Neuronal stem cell (in vitro differentiated cells): ENCODE results near the gene ARHGEF12.

Experiments
- DNase-seq: peaks from one replicate; pipeline ENCODE4 v3.0.0-alpha.2; 2013; ENCODE audit warnings: low spot score
- H2AFZ ChIP-seq: one replicate; pipeline ENCODE4 v1.6.1; 2013; ENCODE audit warnings: mild to moderate bottlenecking, low read length, inconsistent platforms
- H2AK5ac ChIP-seq: 2 replicates; pipeline ENCODE4 v1.6.1; 2013; ENCODE audit warnings: low read depth, mild to moderate bottlenecking, inconsistent platforms, low read length, moderate library complexity, mixed read lengths
- H2BK120ac ChIP-seq: 2 replicates; pipeline ENCODE4 v1.6.1; 2013; ENCODE audit warnings: low read depth, mild to moderate bottlenecking, inconsistent platforms, low read length, moderate library complexity, mixed read lengths
- H2BK12ac ChIP-seq: one replicate; pipeline ENCODE4 v1.6.1; 2013; ENCODE audit warnings: low read length, inconsistent platforms
- H2BK15ac ChIP-seq: 2 replicates; pipeline ENCODE4 v1.6.1; 2013; ENCODE audit warnings: mild to moderate bottlenecking, low read length, inconsistent platforms, mixed read lengths
- H2BK5ac ChIP-seq: one replicate; pipeline ENCODE4 v1.6.1; 2013; ENCODE audit warnings: inconsistent platforms, mild to moderate bottlenecking, low read length, moderate library complexity
- H3K14ac ChIP-seq: one replicate; pipeline ENCODE4 v1.6.1; 2013; ENCODE audit warnings: low read length, inconsistent platforms
- H3K18ac ChIP-seq: 2 replicates; pipeline ENCODE4 v1.6.1; 2013; ENCODE audit warnings: low read length, inconsistent platforms
- H3K23ac ChIP-seq: 2 replicates; pipeline ENCODE4 v1.6.1; 2013; ENCODE audit warnings: low read depth, mild to moderate bottlenecking, mixed read lengths, low read length, inconsistent platforms; ENCODE audit not compliant: poor library complexity
- H3K27ac ChIP-seq: replicated peaks from 3 replicates; pipeline ENCODE4 v1.5.1; 2013; ENCODE audit warnings: low read length, inconsistent platforms
- H3K27me3 ChIP-seq, 3 experiments: 2 replicates each; pipeline ENCODE4 v1.6.1; 2013; ENCODE audit warnings: low read length in 3 of 3, mild to moderate bottlenecking in 2 of 3, inconsistent platforms in 1 of 3, low read depth in 1 of 3, mixed read lengths in 1 of 3, moderate library complexity in 1 of 3; ENCODE audit not compliant: control insufficient read depth in 3 of 3, insufficient read depth in 3 of 3
- H3K36me3 ChIP-seq, 2 donors: replicated peaks in 1 of 2; 2 replicates each; pipeline ENCODE4 v1.6.1; 2013; ENCODE audit warnings: low read length in 2 of 2; ENCODE audit not compliant: control insufficient read depth in 2 of 2, insufficient read depth in 2 of 2
- H3K4ac ChIP-seq: 2 replicates; pipeline ENCODE4 v1.6.1; 2013; ENCODE audit warnings: inconsistent platforms, mild to moderate bottlenecking, low read length, moderate library complexity
- H3K4me1 ChIP-seq, 2 donors: 1 replicate in 1 of 2; 2 replicates in 1 of 2; pipeline ENCODE4 v1.6.1; 2013; ENCODE audit warnings: low read length in 2 of 2, low read depth in 1 of 2; ENCODE audit not compliant: control insufficient read depth in 2 of 2, insufficient read depth in 1 of 2
- H3K4me2 ChIP-seq: one replicate; pipeline ENCODE4 v1.6.1; 2013; ENCODE audit warnings: mild to moderate bottlenecking, low read length, inconsistent platforms; ENCODE audit not compliant: insufficient read depth, poor library complexity, severe bottlenecking
- H3K4me3 ChIP-seq, 2 donors: 2 replicates each; pipeline ENCODE4 v1.5.1; 2013; ENCODE audit warnings: low read length in 2 of 2, mild to moderate bottlenecking in 2 of 2, inconsistent platforms in 1 of 2, moderate library complexity in 1 of 2
- H3K79me1 ChIP-seq: one replicate; pipeline ENCODE4 v1.6.1; 2013; ENCODE audit warnings: low read depth, mild to moderate bottlenecking, inconsistent platforms, low read length, moderate library complexity
- H3K9ac ChIP-seq: one replicate; pipeline ENCODE4 v1.6.1; 2013; ENCODE audit warnings: mild to moderate bottlenecking, low read depth, low read length, inconsistent platforms; ENCODE audit not compliant: poor library complexity
- H3K9me3 ChIP-seq, 2 donors: replicated peaks in 1 of 2; 2 replicates each; pipeline versions ENCODE3 to v1.6.1; 2013; ENCODE audit warnings: low read length in 2 of 2, mild to moderate bottlenecking in 2 of 2, inconsistent platforms in 1 of 2, low read depth in 1 of 2, mixed read lengths in 1 of 2, moderate library complexity in 1 of 2; ENCODE audit not compliant: control insufficient read depth in 2 of 2, insufficient read depth in 1 of 2
- H4K8ac ChIP-seq: one replicate; pipeline ENCODE4 v1.6.1; 2013; ENCODE audit warnings: low read depth, mild to moderate bottlenecking, inconsistent platforms, low read length, moderate library complexity
- H4K91ac ChIP-seq: one replicate; pipeline ENCODE4 v1.6.1; 2013; ENCODE audit warnings: low read length, low read depth, mild to moderate bottlenecking, inconsistent platforms; ENCODE audit not compliant: poor library complexity
- WGBS, 2 donors: extraction: QIAGEN DNeasy Blood & Tissue Kit; methylation state at CpG; one replicate each; pipeline ENCODE4 v1.1.7; 2013; ENCODE audit warnings: missing lambda C conversion rate in 2 of 2, mixed read lengths in 1 of 2; ENCODE audit not compliant: insufficient read length in 2 of 2, insufficient replicate concordance in 1 of 2; ENCODE audit errors: extremely low coverage in 2 of 2; 5-methylcytosine and 5-hydroxymethylcytosine counted together

The ARHGEF12 gene

GRCh38 chr11:120389693-120390584 lies 53.7 kb downstream of the ARHGEF12 start:
- Histone ChIP-seq H3K27ac (no peak overlapping the region), H3K79me1 (no peaks in the 10 kb centered on the region), H3K18ac (no peak overlapping the region), H3K27me3 (no peaks in the 10 kb centered on the region), H2AFZ (no peak overlapping the region), H2AK5ac (no peak overlapping the region), H3K14ac (no peak overlapping the region), H2BK15ac (no peak overlapping the region), H3K23ac (no peak overlapping the region), H4K8ac (no peak overlapping the region), H2BK5ac (no peak overlapping the region), H3K4me1 (peaks cover 4 to 9% of the 10 kb centered on the region in 2 donors), H3K36me3 (no peaks in the 10 kb centered on the region), H3K9ac (no peak overlapping the region), H2BK12ac (no peak overlapping the region), H2BK120ac (no peak overlapping the region), H3K4ac (no peak overlapping the region), H4K91ac (no peak overlapping the region), H3K4me3 (no peak overlapping the region), H3K4me2 (no peak overlapping the region), H3K9me3 (no peaks in the 10 kb centered on the region)
- WGBS, 2 donors, result no CpG with 5 or more reads among the region's 5 CpGs
- no peak for DNase-seq

DNA sequence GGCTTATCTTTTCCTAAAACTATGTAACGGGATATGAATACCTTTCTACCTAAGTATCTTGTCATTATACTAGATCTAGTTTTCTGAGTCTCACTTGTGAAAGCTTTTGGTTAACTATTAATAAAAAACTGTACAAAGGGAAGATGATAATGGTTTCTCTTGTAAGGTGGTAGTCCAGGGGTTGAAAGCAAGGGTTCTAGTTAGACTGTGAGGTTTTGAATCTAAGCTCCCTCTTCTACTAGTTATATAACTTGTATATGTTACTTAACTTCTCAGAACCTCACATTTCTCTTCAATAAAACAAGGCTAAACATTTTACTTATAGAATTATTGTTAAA lies 54.3 kb downstream of the ARHGEF12 start:
- Histone ChIP-seq H2AK5ac (no peak overlapping the region), H3K4me2 (no peak overlapping the region), H2BK5ac (no peak overlapping the region), H3K9me3 (peaks cover 0 to 5% of the 10 kb centered on the region in 2 donors), H3K27me3 (no peaks in the 10 kb centered on the region), H2AFZ (no peak overlapping the region), H4K91ac (no peak overlapping the region), H4K8ac (no peak overlapping the region), H2BK120ac (no peak overlapping the region), H3K79me1 (no peaks in the 10 kb centered on the region), H3K4me1 (peaks cover 1 to 6% of the 10 kb centered on the region in 2 donors), H3K4me3 (no peak overlapping the region), H3K14ac (no peak overlapping the region), H3K23ac (no peak overlapping the region), H3K4ac (no peak overlapping the region), H2BK12ac (no peak overlapping the region), H3K9ac (no peak overlapping the region), H2BK15ac (no peak overlapping the region), H3K18ac (no peak overlapping the region), H3K36me3 (no peaks in the 10 kb centered on the region), H3K27ac (no peak overlapping the region)
- WGBS, 2 donors, result no CpG with 5 or more reads among the region's 1 CpG
- DNase-seq, result no peak

DNA sequence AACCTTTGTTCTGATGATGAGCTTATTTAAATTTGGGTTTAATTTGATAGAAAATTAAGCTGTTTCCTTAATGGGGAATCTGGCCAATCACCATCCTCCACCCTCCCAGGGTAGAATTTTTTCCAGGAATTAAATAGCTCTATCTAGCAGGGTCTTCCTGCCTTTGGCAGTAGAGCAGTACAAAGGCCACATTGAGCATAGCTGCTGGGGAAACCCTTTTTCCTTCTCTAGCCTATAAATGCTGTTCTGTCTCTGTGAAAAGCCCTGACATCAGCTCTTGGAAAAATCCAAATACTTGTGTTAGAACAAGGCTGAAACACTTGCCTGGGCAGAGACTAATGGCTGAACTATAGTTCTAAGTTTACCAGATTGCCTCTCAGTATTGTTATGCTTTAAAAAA lies 55.1 kb downstream of the ARHGEF12 start:
- peak; percentile 15 for DNase-seq
- Histone ChIP-seq H3K27ac (peak overlapping the region; percentile 73), H3K79me1 (no peaks in the 10 kb centered on the region)

DNA sequence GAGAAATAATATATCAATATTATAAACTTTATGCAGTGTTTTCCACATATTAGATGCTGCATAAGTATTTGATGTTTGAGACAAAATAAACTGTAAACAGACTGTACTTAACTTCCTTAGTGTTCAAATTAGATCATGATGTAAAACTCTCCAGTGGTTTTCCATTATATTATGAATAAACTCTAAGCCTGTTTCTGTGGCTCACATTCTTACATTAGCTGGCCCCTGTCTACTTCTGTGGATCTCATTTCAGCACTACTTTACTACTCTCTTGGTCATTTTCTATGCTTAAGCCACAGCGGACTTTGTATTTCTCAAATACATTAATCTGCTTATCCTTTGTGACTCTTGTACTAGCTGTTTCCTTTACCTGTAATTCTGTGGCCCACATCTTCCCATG lies 55.6 kb downstream of the ARHGEF12 start:
- H3K23ac ChIP-seq, result no peak overlapping the region
- peak overlapping the region; percentile 3 for H2AFZ ChIP-seq
- H2AK5ac ChIP-seq, result no peak overlapping the region
- no peaks in the 10 kb centered on the region for H3K79me1 ChIP-seq
- H2BK5ac ChIP-seq, result no peak overlapping the region
- no peak overlapping the region for H3K4me2 ChIP-seq
- H4K91ac ChIP-seq, result no peak overlapping the region
- no peak overlapping the region for H2BK15ac ChIP-seq
- no peaks in the 10 kb centered on the region for H3K36me3 ChIP-seq
- H3K4ac ChIP-seq, result no peak overlapping the region
- no peaks in the 10 kb centered on the region for H3K27me3 ChIP-seq
- no peak overlapping the region for H3K27ac ChIP-seq
- H4K8ac ChIP-seq, result no peak overlapping the region
- no peak overlapping the region for H2BK120ac ChIP-seq
- peaks cover 2 to 8% of the 10 kb centered on the region in 2 donors for H3K9me3 ChIP-seq
- no peak overlapping the region for H3K4me3 ChIP-seq
- H2BK12ac ChIP-seq, result no peak overlapping the region
- H3K14ac ChIP-seq, result no peak overlapping the region
- WGBS, 2 donors, result no CpG with 5 or more reads among the region's 1 CpG
- no peak overlapping the region for H3K9ac ChIP-seq
- DNase-seq, result no peak
- H3K4me1 ChIP-seq, result peaks cover 1 to 6% of the 10 kb centered on the region in 2 donors
- no peak overlapping the region for H3K18ac ChIP-seq

More for the DNA sequence above, 55.1 kb downstream of the ARHGEF12 start:
- Histone ChIP-seq H2AK5ac (no peak overlapping the region), H4K91ac (no peak overlapping the region), H2BK120ac (no peak overlapping the region), H3K4me1 (peaks cover 1 to 6% of the 10 kb centered on the region in 2 donors), H2BK5ac (no peak overlapping the region), H3K4me3 (no peak overlapping the region), H3K9ac (no peak overlapping the region), H3K4me2 (no peak overlapping the region), H3K18ac (no peak overlapping the region), H3K9me3 (peaks cover 2 to 8% of the 10 kb centered on the region in 2 donors), H3K4ac (no peak overlapping the region), H2AFZ (peak overlapping the region; percentile 3), H2BK15ac (no peak overlapping the region), H4K8ac (no peak overlapping the region), H3K27me3 (no peaks in the 10 kb centered on the region), H3K36me3 (no peaks in the 10 kb centered on the region), H3K23ac (no peak overlapping the region), H2BK12ac (no peak overlapping the region), H3K14ac (no peak overlapping the region)
